Smooth muscle cell (in vitro differentiated cells): Measurements from ENCODE around the gene DMKN. TPM values are rescaled to one million over a fixed set of nuclear protein-coding genes. Genes with fewer than 3 reads are reported as not detected.

ENCODE experiments used
- DNase-seq: peaks from one replicate; lab custom pipeline; 2025; ENCODE audit not compliant: unreplicated experiment; lab: John Stamatoyannopoulos, UW
- H2AFZ ChIP-seq: fragments of 200-600 bp; sonication (generic); 2 replicates; pipeline ENCODE4 v1.6.0; 2016; ENCODE audit warnings: antibody characterized with exemption, low read depth, mild to moderate bottlenecking
- H3F3A ChIP-seq: fragments of 200-600 bp; sonication (generic); 2 replicates; pipeline ENCODE4 v1.6.0; 2017; ENCODE audit warnings: antibody characterized with exemption, low read depth
- H3K27ac ChIP-seq: fragments of 200-600 bp; sonication (generic); 2 replicates; pipeline ENCODE4 v1.5.1; 2016; ENCODE audit warnings: low read depth, mild to moderate bottlenecking
- H3K27me3 ChIP-seq: fragments of 200-600 bp; sonication (generic); 2 replicates; pipeline ENCODE4 v1.6.1; 2016; ENCODE audit warnings: low read depth, mild to moderate bottlenecking
- H3K36me3 ChIP-seq: fragments of 200-600 bp; sonication (generic); 2 replicates; pipeline ENCODE4 v1.5.1; 2016; ENCODE audit warnings: low read depth
- H3K4me1 ChIP-seq: fragments of 200-600 bp; sonication (generic); 2 replicates; pipeline ENCODE4 v1.5.1; 2016; ENCODE audit warnings: low read depth
- H3K4me2 ChIP-seq: fragments of 200-600 bp; sonication (generic); 2 replicates; pipeline ENCODE4 v1.6.0; 2016; ENCODE audit warnings: mild to moderate bottlenecking
- H3K4me3 ChIP-seq: fragments of 200-600 bp; sonication (generic); 2 replicates; pipeline ENCODE4 v1.5.1; 2016; ENCODE audit warnings: mild to moderate bottlenecking
- H3K79me2 ChIP-seq: fragments of 200-600 bp; sonication (generic); 2 replicates; pipeline ENCODE4 v1.6.0; 2016; ENCODE audit warnings: low read depth, mild to moderate bottlenecking
- H3K9ac ChIP-seq: fragments of 200-600 bp; sonication (generic); 2 replicates; pipeline ENCODE4 v1.6.0; 2016; ENCODE audit warnings: low read depth
- H3K9me3 ChIP-seq: fragments of 200-600 bp; sonication (generic); replicated peaks from 2 replicates; pipeline ENCODE4 v1.5.1; 2016; ENCODE audit warnings: low read depth
- H4K20me1 ChIP-seq: fragments of 200-600 bp; sonication (generic); 2 replicates; pipeline ENCODE4 v1.6.0; 2016; ENCODE audit warnings: low read depth
- WGBS: methylation state at CpG from one replicate; pipeline ENCODE4 v1.1.7; 2016; ENCODE audit warnings: low lambda C conversion rate; 5-methylcytosine and 5-hydroxymethylcytosine counted together
- polyA plus RNA-seq: library from polyadenylated mRNA; unstranded; fragments of >200 nt; fragmentation: Nextera tagmentation; extraction: Ambion mirVana; gene quantifications from 2 replicates; pipeline ENCODE4 v1.2.1, GENCODE V29; 2016
- total RNA-seq: library from RNA; depleted of rRNA; stranded (reverse); fragments of >200 nt; gene quantifications from 2 replicates; pipeline ENCODE4 v1.2.3, GENCODE V29; 2014
- TF ChIP-seq, protein P1 (sequence below): fragments of 200-600 bp; sonication (generic); IDR thresholded peaks from 2 replicates; pipeline ENCODE4 v1.5.1; 2017; ENCODE audit warnings: borderline replicate concordance, mild to moderate bottlenecking, antibody characterized with exemption; ENCODE audit not compliant: insufficient read depth, poor library complexity, severe bottlenecking

The DMKN gene
- total and polyA plus RNA-seq, 2 experiments from 2014 or later = 31.2 to 132 TPM

DNA sequence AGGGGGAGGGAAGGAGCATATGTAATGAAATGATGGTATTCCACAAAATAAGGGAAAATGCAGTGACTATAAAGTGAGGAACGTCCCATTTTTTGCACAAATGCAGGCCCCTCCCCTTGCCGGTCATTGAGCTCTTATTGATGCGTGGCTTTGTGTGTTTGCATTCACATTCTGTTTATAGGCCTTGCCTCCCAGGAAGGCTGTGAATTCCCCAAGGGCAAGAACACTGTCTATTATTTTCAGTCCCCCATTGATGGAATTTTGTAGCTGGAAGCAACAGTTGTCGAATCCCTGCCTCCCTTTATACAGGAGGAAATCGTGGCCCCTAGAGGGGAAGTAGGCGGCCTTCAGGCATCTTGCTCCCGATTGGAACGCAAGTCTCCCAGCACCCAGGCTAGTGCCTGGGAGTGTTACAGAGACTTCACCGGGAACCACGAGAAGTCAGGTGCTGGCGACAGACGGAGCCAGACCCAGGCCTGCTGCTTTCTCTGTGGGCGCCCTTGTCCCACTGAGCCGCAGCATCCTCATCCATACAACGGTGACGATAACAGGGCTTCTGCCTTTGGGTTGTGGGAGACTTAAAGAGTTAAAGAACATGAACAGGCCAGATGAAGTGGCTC, 7.8 kb upstream of the DMKN start:
- H2AFZ ChIP-seq = no peak overlapping the region
- WGBS = 76% methylated on average over 16 of the region's 16 CpGs

DNA sequence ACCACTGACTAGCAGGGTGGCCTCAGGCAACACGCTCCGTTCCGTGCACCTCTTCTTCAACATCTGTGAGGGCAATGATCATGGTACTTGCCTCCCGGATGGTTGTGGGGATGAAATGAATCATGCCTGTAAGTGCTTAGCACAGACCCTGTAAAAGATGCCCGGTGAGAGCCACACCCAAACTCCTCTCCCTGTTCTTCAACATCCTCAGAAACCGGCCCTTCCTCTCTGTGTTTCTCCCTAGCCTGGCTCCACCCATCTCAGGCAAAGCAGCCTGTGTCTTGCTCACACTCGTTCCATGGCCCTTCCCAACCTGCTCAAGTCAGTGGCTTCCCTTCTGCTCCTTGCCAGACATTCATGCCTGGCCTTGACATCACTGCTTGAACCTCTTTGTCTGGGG, 5.8 kb upstream of the DMKN start:
- Histone ChIP-seq H3K4me1 (no peaks in the 10 kb centered on the region), H3K27ac (no peak overlapping the region), H3K36me3 (no peaks in the 10 kb centered on the region), H3K27me3 (no peaks in the 10 kb centered on the region), H4K20me1 (no peaks in the 10 kb centered on the region), H3K9me3 (no peaks in the 10 kb centered on the region), H3K9ac (no peak overlapping the region), H3K4me3 (no peak overlapping the region), H2AFZ (no peak overlapping the region), H3K4me2 (no peak overlapping the region), H3K79me2 (no peaks in the 10 kb centered on the region), H3F3A (no peaks in the 10 kb centered on the region)
- 69% methylated on average over 7 of the region's 7 CpGs for WGBS
- TF ChIP-seq, protein P1, sequence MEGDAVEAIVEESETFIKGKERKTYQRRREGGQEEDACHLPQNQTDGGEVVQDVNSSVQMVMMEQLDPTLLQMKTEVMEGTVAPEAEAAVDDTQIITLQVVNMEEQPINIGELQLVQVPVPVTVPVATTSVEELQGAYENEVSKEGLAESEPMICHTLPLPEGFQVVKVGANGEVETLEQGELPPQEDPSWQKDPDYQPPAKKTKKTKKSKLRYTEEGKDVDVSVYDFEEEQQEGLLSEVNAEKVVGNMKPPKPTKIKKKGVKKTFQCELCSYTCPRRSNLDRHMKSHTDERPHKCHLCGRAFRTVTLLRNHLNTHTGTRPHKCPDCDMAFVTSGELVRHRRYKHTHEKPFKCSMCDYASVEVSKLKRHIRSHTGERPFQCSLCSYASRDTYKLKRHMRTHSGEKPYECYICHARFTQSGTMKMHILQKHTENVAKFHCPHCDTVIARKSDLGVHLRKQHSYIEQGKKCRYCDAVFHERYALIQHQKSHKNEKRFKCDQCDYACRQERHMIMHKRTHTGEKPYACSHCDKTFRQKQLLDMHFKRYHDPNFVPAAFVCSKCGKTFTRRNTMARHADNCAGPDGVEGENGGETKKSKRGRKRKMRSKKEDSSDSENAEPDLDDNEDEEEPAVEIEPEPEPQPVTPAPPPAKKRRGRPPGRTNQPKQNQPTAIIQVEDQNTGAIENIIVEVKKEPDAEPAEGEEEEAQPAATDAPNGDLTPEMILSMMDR = no peak
- DNase-seq = no peak

More for the DNA sequence above, 7.8 kb upstream of the DMKN start:
- Histone ChIP-seq H3F3A (no peaks in the 10 kb centered on the region), H3K36me3 (no peaks in the 10 kb centered on the region), H3K9me3 (no peaks in the 10 kb centered on the region), H3K79me2 (no peaks in the 10 kb centered on the region), H3K4me1 (no peaks in the 10 kb centered on the region), H3K9ac (no peak overlapping the region), H3K27ac (no peak overlapping the region), H3K4me3 (no peak overlapping the region), H4K20me1 (no peaks in the 10 kb centered on the region), H3K27me3 (peaks cover 6% of the 10 kb centered on the region), H3K4me2 (no peak overlapping the region)
- no peak for DNase-seq
- TF ChIP-seq, protein P1 = no peak

DNA sequence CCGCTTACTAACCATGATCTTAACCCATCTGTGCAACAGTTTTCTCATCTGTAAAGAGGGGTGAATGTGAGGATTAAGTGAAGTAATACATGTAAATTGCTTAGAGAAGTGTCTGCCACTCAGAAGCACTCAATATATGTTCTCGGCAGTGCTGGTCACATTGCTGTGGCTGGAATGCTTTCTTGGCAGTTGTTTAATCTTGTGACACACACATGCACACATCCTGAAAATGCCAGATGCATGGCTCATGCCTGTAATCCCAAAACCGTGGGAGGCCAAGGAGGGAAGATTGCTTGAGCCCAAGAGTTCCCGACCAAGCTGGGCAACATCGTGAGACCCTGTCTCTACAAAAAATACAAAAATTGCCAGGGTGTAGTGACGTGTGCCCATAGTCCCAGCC, 4.9 kb upstream of the DMKN start:
- no peaks in the 10 kb centered on the region for H3K27me3 ChIP-seq
- H3K4me3 ChIP-seq = no peak overlapping the region
- H3K79me2 ChIP-seq = no peaks in the 10 kb centered on the region
- TF ChIP-seq, protein P1 = no peak
- H3K4me2 ChIP-seq = peak overlapping the region; percentile 43
- no peak overlapping the region for H2AFZ ChIP-seq
- WGBS = 31% methylated on average over 6 of the region's 6 CpGs
- no peak for DNase-seq
- peak overlapping the region; percentile 65 for H3K27ac ChIP-seq
- H3K9me3 ChIP-seq = no peaks in the 10 kb centered on the region
- H4K20me1 ChIP-seq = no peaks in the 10 kb centered on the region
- H3F3A ChIP-seq = no peaks in the 10 kb centered on the region
- H3K9ac ChIP-seq = no peak overlapping the region
- no peaks in the 10 kb centered on the region for H3K36me3 ChIP-seq
- no peaks in the 10 kb centered on the region for H3K4me1 ChIP-seq

DNA sequence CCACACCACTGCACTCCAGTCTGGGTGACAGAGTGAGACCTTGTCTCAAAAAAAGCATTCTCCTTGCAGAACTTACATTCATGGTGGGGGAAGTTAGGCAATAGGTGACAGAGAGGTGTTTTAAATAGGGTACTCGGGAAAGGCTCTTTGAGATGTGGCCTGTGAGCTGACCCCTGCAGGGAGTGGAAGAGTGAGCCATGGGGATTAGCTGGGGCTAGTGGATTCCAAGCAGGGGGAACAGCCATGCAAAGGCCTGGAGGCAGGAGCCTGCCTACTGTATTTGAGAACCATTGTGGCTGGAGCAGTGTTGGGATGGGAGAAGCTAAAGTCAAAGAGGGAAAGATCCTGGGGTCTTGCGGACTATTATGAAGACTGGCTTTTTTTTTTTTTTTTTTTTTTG, 3.9 kb upstream of the DMKN start:
- DNase-seq = no peak
- H4K20me1 ChIP-seq = no peaks in the 10 kb centered on the region
- H2AFZ ChIP-seq = no peak overlapping the region
- H3K9ac ChIP-seq = no peak overlapping the region
- no peak overlapping the region for H3K4me2 ChIP-seq
- H3K79me2 ChIP-seq = no peaks in the 10 kb centered on the region
- 93% methylated on average over 2 of the region's 2 CpGs for WGBS
- TF ChIP-seq, protein P1 = no peak
- H3F3A ChIP-seq = no peaks in the 10 kb centered on the region
- H3K9me3 ChIP-seq = no peaks in the 10 kb centered on the region
- no peaks in the 10 kb centered on the region for H3K27me3 ChIP-seq
- H3K27ac ChIP-seq = no peak overlapping the region
- H3K36me3 ChIP-seq = no peaks in the 10 kb centered on the region
- no peak overlapping the region for H3K4me3 ChIP-seq
- no peaks in the 10 kb centered on the region for H3K4me1 ChIP-seq
